T-helper 17 cell (primary cell): Measurements from ENCODE around the gene IL6ST. TPM values are rescaled to one million over a fixed set of nuclear protein-coding genes. Genes with fewer than 3 reads are reported as not detected.
"Not testable (repeated sequence)": the region's sequence is repeated elsewhere in the genome, so short reads cannot be mapped to it uniquely, and the experiment has no call there.

Source experiments
- ATAC-seq: fragments of 150-1000 bp; cut with Tn5 transposase; 2 replicates; pipeline ENCODE4 v1.10.0; 2021; ENCODE audit warnings: mild to moderate bottlenecking, moderate library complexity
- DNase-seq, 3 donors: peaks; one replicate each; pipeline versions ENCODE4 v3.0.0 to v3.0.0-alpha.2; 2020 to 2021
- H3K9me3 ChIP-seq: one replicate; pipeline ENCODE4 v1.7.0; 2013; ENCODE audit warnings: low read length, mild to moderate bottlenecking; ENCODE audit not compliant: control insufficient read depth, poor library complexity, severe bottlenecking
- H3K27ac Mint-ChIP-seq: one replicate; pipeline ENCODE4 v1.8.0; 2022; ENCODE audit warnings: mild to moderate bottlenecking, moderate library complexity, mixed read lengths
- H3K27me3 Mint-ChIP-seq: one replicate; pipeline ENCODE4 v1.8.0; 2022; ENCODE audit warnings: mixed read lengths
- H3K36me3 Mint-ChIP-seq: one replicate; pipeline ENCODE4 v1.8.0; 2022; ENCODE audit warnings: low read depth, mixed read lengths
- H3K4me1 Mint-ChIP-seq: one replicate; pipeline ENCODE4 v1.8.0; 2022; ENCODE audit warnings: mild to moderate bottlenecking, mixed read lengths
- H3K4me3 Mint-ChIP-seq: one replicate; pipeline ENCODE4 v1.8.0; 2022; ENCODE audit warnings: mild to moderate bottlenecking, moderate library complexity, mixed read lengths
- total RNA-seq, 4 donors: library from RNA in 2 of 4; stranded (reverse) in 2 of 4; gene quantifications; one replicate each; pipeline ENCODE4 v1.2.3 and lab custom pipeline; 2022 to 2026

Gene IL6ST
- total RNA-seq (100 to 1,000 TPM; 159 TPM), total RNA-seq (lab: John Stamatoyannopoulos, UW) (136 to 370 reads per million in 2 donors)

DNA sequence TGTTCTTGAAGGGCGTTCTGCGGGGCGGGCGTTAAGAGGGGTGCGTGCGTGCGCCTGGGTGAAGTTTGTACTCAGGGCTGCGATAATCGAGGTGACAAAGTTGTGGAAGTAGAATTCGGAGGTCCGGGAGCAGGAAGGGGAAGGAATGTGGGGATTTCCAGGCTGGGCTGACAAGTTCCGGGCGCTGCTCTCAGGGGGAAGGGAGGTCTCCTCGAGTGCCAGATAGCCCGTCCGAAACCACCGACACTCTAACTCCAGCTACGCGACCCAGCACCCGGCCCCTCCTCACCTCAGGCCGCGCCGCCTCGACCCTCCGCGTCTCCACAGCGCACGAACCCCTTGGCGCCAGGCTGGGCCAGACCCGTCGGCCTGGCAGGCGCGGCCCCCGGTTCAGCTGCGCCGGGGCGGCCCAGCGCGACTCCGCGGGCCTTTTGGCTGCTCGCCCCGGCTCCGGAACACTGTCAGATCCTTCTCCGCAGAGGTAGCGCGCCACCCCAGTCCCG, at the start of gene IL6ST:
Gene IL6ST (minus strand): TSS at position 469 of the 503 bp plus-strand sequence. CDS start 18,685 bp downstream, outside the sequence.
- H3K27me3 Mint-ChIP-seq = no peaks in the 10 kb centered on the region
- DNase-seq (peak; percentile 21 to 39 (median 26)), ATAC-seq (peak; percentile 27)
- H3K4me3 Mint-ChIP-seq = peak within 1 kb of the TSS; percentile 99
- H3K4me1 Mint-ChIP-seq = peaks cover 49% of the 10 kb centered on the region
- H3K36me3 Mint-ChIP-seq = peaks cover 15% of the 10 kb centered on the region
- peak within 1 kb of the TSS; percentile 100 for H3K27ac Mint-ChIP-seq
- no peaks in the 10 kb centered on the region for H3K9me3 ChIP-seq

GRCh38 chr5:56039985-56040384, 45.2 kb upstream of the IL6ST start:
- Mint-ChIP-seq H3K4me1 (peaks cover 8% of the 10 kb centered on the region), H3K27ac (no peak overlapping the region), H3K27me3 (no peaks in the 10 kb centered on the region), H3K36me3 (no peaks in the 10 kb centered on the region), H3K4me3 (no peak overlapping the region)
- no peaks in the 10 kb centered on the region for H3K9me3 ChIP-seq
- DNase-seq = no peak
- ATAC-seq = no peak

- not testable (repeated sequence) for H3K4me3 Mint-ChIP-seq
These were observed 43.4 kb upstream of the IL6ST start for GRCh38 chr5:56038206-56038605.

GRCh38 chr5:56037531-56038010, 42.8 kb upstream of the IL6ST start:
- H3K36me3 Mint-ChIP-seq = no peaks in the 10 kb centered on the region
- no peaks in the 10 kb centered on the region for H3K27me3 Mint-ChIP-seq
- ATAC-seq (peak; percentile 16), DNase-seq (no peak)
- no peak overlapping the region for H3K4me3 Mint-ChIP-seq
- no peaks in the 10 kb centered on the region for H3K9me3 ChIP-seq
- no peak overlapping the region for H3K27ac Mint-ChIP-seq
- peaks cover 8% of the 10 kb centered on the region for H3K4me1 Mint-ChIP-seq

More at GRCh38 chr5:56038206-56038605, 43.4 kb upstream of the IL6ST start:
- H3K36me3 Mint-ChIP-seq, H3K27me3 Mint-ChIP-seq, H3K4me1 Mint-ChIP-seq, H3K9me3 ChIP-seq, H3K27ac Mint-ChIP-seq, ATAC-seq, DNase-seq: not testable (repeated sequence)

DNA sequence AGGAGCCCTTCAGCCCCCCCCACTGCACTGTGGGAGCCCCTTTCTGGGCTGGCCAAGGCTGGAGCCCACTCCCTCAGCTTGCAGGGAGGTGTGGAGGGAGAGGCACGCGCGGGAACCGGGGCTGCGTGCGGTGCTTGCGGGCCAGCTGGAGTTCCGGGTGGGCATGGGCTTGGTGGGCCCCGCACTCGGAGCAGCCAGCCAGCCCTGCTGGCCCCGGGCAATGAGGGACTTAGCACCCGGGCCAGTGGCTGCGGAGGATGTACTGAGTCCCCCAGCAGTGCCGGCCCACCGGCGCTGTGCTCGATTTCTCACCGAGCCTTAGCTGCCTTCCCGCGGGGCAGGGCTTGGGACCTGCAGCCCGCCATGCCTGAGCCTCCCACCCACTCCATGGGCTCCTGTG, 40.6 kb upstream of the IL6ST start:
- DNase-seq, H3K9me3 ChIP-seq, H3K36me3 Mint-ChIP-seq, H3K27me3 Mint-ChIP-seq, H3K4me3 Mint-ChIP-seq, H3K27ac Mint-ChIP-seq, ATAC-seq: not testable (repeated sequence)
- H3K4me1 Mint-ChIP-seq = peaks cover 13% of the 10 kb centered on the region

GRCh38 chr5:56029871-56030630, 35.3 kb upstream of the IL6ST start:
- not testable (repeated sequence) for ATAC-seq, H3K4me3 Mint-ChIP-seq, H3K36me3 Mint-ChIP-seq, H3K9me3 ChIP-seq, H3K27me3 Mint-ChIP-seq, H3K27ac Mint-ChIP-seq, DNase-seq, H3K4me1 Mint-ChIP-seq

DNA sequence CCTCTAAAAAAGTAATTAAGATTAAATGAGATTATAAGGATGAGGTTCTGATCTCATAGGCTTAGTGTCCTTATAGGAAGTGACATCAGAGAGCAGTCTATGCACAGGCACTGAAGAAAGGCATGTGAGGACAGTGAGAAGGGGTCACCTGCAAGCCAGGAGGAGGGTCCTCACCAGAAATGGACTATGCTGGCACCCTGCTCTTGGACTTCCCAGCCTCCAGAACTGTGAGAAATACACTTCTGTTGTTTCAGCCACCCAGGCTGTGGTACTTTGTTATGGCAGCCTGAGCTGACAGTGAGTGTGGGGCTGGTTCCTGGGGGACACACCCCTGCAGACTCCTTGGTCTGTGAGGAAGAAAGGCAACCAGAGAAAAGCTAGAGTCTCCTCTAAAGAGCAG, 34.7 kb upstream of the IL6ST start:
- H3K27me3 Mint-ChIP-seq = no peaks in the 10 kb centered on the region
- H3K9me3 ChIP-seq = no peaks in the 10 kb centered on the region
- no peak overlapping the region for H3K27ac Mint-ChIP-seq
- DNase-seq (no peak), ATAC-seq (no peak)
- H3K4me3 Mint-ChIP-seq = no peak overlapping the region
- H3K36me3 Mint-ChIP-seq = no peaks in the 10 kb centered on the region
- H3K4me1 Mint-ChIP-seq = peaks cover 5% of the 10 kb centered on the region

GRCh38 chr5:56028708-56029107, 33.9 kb upstream of the IL6ST start:
- no peaks in the 10 kb centered on the region for H3K36me3 Mint-ChIP-seq
- H3K4me1 Mint-ChIP-seq = peaks cover 5% of the 10 kb centered on the region

GRCh38 chr5:56026863-56027300, 32.1 kb upstream of the IL6ST start:
- H3K27ac Mint-ChIP-seq = no peak overlapping the region
- DNase-seq = no peak
- no peak for ATAC-seq
- H3K27me3 Mint-ChIP-seq = no peaks in the 10 kb centered on the region
- no peak overlapping the region for H3K4me3 Mint-ChIP-seq
- peaks cover 6% of the 10 kb centered on the region for H3K4me1 Mint-ChIP-seq
- no peaks in the 10 kb centered on the region for H3K36me3 Mint-ChIP-seq
- H3K9me3 ChIP-seq = no peaks in the 10 kb centered on the region

More at GRCh38 chr5:56028708-56029107, 33.9 kb upstream of the IL6ST start:
- no peak overlapping the region for H3K27ac Mint-ChIP-seq
- no peak overlapping the region for H3K4me3 Mint-ChIP-seq
- DNase-seq (no peak), ATAC-seq (no peak)
- no peaks in the 10 kb centered on the region for H3K27me3 Mint-ChIP-seq
- H3K9me3 ChIP-seq = no peaks in the 10 kb centered on the region

DNA sequence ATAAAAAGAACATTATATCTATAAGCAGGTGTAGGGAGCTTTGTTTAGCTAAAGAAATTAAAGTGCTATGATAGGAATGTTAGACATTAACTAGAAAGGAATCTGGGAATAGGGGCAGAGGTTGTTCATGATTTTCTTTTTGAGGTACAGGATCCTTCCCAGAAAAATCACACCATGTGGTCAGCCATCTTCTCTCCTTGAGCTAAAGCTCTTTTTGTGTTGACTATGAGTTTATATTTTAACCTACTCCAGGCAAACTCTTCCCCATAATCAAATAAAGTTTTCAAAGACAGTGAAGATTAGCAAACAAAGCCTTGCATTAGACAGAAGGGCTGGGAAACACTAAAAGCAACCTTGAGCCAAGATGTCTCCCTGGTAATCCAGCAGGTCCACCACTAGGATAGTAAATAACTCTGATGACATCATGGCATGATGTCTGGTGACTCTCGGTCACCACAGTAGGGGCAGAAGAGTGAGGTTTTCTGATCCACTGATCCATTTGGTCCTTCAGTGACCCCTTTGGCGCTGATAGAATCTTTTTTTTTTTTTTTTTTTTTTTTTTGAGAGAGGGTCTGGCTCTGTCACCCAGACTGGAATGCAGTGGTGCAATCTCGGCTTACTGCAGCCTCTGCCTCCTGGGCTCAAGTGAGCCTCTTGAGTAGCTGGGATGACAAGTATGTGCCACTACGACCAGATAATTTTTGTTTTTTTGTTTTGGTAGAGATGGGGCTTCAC, 30.6 kb upstream of the IL6ST start:
- peaks cover 3% of the 10 kb centered on the region for H3K4me1 Mint-ChIP-seq
- no peak for DNase-seq

GRCh38 chr5:56024810-56025150, 30.0 kb upstream of the IL6ST start:
- Mint-ChIP-seq H3K4me3 (no peak overlapping the region), H3K27me3 (no peaks in the 10 kb centered on the region), H3K36me3 (no peaks in the 10 kb centered on the region), H3K27ac (no peak overlapping the region), H3K4me1 (peaks cover 4% of the 10 kb centered on the region)
- H3K9me3 ChIP-seq = no peaks in the 10 kb centered on the region
- no peak for ATAC-seq
- no peak for DNase-seq

More for the DNA sequence above, 30.6 kb upstream of the IL6ST start:
- Mint-ChIP-seq H3K27me3 (no peaks in the 10 kb centered on the region), H3K4me3 (no peak overlapping the region), H3K36me3 (no peaks in the 10 kb centered on the region), H3K27ac (no peak overlapping the region)
- H3K9me3 ChIP-seq = no peaks in the 10 kb centered on the region
- no peak for ATAC-seq

- Mint-ChIP-seq H3K27ac (no peak overlapping the region), H3K4me3 (no peak overlapping the region), H3K36me3 (no peaks in the 10 kb centered on the region), H3K27me3 (no peaks in the 10 kb centered on the region), H3K4me1 (peaks cover 11% of the 10 kb centered on the region)
- DNase-seq (no peak), ATAC-seq (no peak)
- H3K9me3 ChIP-seq = no peaks in the 10 kb centered on the region
These were observed 28.5 kb upstream of the IL6ST start for GRCh38 chr5:56023296-56023695.
